TTC549 (cell line): ENCODE measurements around the gene MXD3.
"Not testable (repeated sequence)": the region's sequence is repeated elsewhere in the genome, so short reads cannot be mapped to it uniquely, and the experiment has no call there.

Experiments
- FAIRE-seq: peaks from 2 replicates; lab custom pipeline; 2012; peaks lifted over from hg19 to GRCh38; lab: Jason Lieb, UNC

The MXD3 gene

GRCh38 chr5:177265395-177265794 lies 46.3 kb downstream of the MXD3 start:
- no peak for FAIRE-seq

GRCh38 chr5:177264178-177264577 lies 47.5 kb downstream of the MXD3 start:
- no peak for FAIRE-seq

DNA sequence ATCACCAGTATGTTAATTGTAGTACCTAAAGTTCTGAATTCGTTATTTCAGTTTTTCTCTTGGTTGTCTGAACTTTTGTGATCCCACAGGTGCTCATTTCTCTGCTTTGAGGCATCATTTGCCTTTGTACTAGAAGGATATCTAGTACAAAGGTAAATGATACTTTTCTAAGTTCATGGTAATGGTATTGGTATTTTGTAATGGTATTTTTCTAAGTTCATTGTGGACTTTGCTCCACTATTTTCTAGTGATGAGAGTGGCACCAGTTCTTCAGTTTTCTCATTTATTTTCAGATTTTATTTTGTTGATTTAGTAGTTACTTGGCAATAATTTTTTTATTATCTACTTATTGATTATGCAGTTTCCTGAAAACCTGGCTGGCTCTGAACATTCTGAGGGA lies 50.2 kb downstream of the MXD3 start:
- no peak for FAIRE-seq

- FAIRE-seq: no peak
Measured at GRCh38 chr5:177260961-177261360, 50.7 kb downstream of the MXD3 start.

DNA sequence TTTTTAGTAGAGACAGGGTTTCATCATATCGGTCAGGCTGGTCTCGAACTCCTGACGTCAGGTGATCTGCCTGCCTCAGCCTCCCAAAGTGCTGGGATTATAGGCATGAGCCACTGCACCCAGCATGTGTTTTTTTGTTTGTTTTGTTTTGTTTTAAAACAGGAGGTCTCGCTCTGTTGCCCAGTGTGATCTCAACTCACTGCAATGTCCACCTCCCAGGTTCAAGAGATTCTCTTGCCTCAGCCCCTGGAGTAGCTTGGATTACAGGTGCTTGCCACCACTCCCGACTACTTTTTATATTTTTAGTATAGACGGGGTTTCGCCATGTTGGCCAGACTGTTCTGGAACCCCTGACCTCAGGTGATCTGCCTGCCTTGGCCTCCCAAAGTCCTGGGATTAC lies 53.0 kb downstream of the MXD3 start:
- FAIRE-seq: not testable (repeated sequence)
